ENCODE results near the gene NEUROG1. TPM values are rescaled to one million over a fixed set of nuclear protein-coding genes. Genes with fewer than 3 reads are reported as not detected.

The NEUROG1 gene
- total and polyA plus RNA-seq, 8 donors, result not detected

DNA sequence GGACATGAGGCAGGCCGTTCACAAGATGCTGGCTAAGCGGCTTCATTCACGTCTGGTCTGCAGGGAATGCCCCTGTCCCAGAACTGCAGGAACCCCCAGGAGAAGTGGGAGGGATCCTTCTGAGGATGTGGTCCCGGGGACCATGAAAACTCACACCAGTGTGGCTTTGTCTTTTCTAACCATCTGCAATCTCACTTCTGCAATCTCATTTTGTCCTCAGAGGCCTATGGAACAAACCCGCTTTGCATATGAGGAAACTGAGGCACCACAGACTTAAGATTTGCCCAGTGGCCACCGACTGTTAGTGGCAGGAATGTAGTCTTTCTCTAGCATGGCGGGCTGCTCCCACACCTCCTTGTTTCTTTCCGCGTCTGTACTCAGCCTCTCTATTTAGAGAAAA, 36.1 kb upstream of the NEUROG1 start:
- peaks cover 0 to 33% of the 10 kb centered on the region in 2 donors for H3K27me3 ChIP-seq
- TF ChIP-seq, protein P1, sequence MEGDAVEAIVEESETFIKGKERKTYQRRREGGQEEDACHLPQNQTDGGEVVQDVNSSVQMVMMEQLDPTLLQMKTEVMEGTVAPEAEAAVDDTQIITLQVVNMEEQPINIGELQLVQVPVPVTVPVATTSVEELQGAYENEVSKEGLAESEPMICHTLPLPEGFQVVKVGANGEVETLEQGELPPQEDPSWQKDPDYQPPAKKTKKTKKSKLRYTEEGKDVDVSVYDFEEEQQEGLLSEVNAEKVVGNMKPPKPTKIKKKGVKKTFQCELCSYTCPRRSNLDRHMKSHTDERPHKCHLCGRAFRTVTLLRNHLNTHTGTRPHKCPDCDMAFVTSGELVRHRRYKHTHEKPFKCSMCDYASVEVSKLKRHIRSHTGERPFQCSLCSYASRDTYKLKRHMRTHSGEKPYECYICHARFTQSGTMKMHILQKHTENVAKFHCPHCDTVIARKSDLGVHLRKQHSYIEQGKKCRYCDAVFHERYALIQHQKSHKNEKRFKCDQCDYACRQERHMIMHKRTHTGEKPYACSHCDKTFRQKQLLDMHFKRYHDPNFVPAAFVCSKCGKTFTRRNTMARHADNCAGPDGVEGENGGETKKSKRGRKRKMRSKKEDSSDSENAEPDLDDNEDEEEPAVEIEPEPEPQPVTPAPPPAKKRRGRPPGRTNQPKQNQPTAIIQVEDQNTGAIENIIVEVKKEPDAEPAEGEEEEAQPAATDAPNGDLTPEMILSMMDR (IDR thresholded peaks at IDR 0.05), result no peak
- H3K27ac ChIP-seq, result no peak overlapping the region
- no peak overlapping the region for H3K4me3 ChIP-seq
- no peaks in the 10 kb centered on the region for H3K4me1 ChIP-seq
- intact Hi-C loops (cut with DNase I), result no loop called here
- ATAC-seq, result no peak
- no peaks in the 10 kb centered on the region for H3K9me3 ChIP-seq
- no peaks in the 10 kb centered on the region for H3K36me3 ChIP-seq
- no peak for DNase-seq

DNA sequence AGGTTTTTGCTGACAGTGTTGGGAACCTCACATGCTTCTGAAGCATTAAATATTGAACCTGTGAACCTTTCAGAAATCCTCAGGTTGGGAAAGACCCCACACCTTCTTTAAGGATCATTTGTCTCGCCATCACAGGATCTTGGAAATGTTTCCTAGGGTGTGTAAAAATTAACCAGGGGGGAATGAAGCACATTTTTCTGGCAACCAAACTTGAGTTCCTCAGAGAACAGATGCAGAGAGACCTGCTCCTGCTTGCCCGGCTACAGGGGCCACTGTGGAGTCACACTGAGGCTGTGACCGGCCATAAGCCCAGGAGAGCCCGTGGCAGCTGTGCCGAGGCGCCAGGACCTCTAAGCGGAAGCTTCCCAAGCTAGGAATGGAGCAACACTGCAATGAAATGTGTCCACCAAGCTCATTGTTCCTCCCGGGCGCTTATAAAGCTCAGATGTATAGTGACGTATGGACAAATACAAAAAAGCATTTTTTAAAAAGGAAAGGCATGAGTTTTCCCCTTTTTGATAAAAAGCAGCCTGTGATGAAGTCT, 35.4 kb upstream of the NEUROG1 start:
- Histone ChIP-seq H3K27ac (no peak overlapping the region), H3K4me1 (no peaks in the 10 kb centered on the region), H3K27me3 (peaks cover 0 to 30% of the 10 kb centered on the region in 2 donors), H3K9me3 (no peaks in the 10 kb centered on the region), H3K4me3 (no peak overlapping the region), H3K36me3 (no peaks in the 10 kb centered on the region)
- ATAC-seq (no peak), DNase-seq (no peak)
- intact Hi-C loops (cut with DNase I), result no loop called here
- TF ChIP-seq, protein P1 (IDR thresholded peaks at IDR 0.05), result no peak

DNA sequence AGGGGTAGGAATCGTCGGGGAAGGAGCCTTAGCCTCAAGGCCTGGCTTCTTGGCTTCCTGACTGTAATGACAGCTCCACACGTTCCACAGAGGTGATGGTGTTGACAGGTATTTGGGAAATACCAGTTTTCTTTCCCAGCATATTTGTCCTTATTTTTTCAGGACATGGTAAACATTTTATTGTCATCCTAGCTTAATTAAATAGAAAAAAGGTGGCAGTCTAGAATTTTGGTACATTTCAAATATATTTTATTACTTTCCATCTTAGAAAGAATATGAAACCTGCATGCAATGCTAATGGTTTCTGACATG, 34.6 kb upstream of the NEUROG1 start:
- Histone ChIP-seq H3K36me3 (no peaks in the 10 kb centered on the region), H3K9me3 (no peaks in the 10 kb centered on the region), H3K4me1 (no peaks in the 10 kb centered on the region), H3K27ac (no peak overlapping the region), H3K27me3 (peaks cover 0 to 35% of the 10 kb centered on the region in 2 donors), H3K4me3 (no peak overlapping the region)
- DNase-seq (no peak), ATAC-seq (no peak)
- TF ChIP-seq, protein P1 (IDR thresholded peaks at IDR 0.05), result no peak
- intact Hi-C loops (cut with DNase I), result no loop called here

DNA sequence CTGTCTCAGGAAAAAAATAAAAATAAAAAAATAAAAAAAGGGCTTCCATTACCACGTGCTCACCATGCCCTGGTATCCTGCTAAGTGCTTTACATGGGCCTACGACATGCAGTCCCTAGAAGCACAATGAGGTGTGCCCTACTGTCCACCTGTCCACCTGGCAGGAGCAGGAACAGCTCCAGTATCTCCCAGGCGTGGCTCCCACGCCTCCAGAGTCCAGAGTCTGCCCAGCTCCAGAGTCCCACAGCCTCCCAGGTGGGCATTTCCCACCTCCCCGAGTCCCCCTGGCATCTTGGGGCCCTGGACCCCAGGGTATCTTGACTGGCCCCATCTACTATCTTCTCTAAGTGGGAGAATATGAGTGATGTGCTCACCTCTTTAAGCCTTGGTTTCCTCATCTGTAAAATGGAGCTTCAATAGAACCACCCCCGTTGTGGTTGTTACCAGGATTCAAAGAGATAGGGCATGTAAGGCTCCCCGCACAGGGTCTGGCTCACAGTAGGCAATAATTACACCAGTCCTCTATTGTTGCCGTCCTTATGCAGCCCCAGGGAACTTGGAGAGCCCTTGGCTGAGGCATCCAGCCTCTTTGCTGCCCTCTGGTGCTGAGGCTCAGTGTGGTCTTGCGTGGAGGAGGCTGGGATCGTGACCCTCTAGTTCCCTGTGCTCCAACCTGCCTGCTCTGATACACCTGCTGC, 34.1 kb upstream of the NEUROG1 start:
- DNase-seq, result peak in 1 of 4 donors; percentile 44
- peak; percentile 83 for ATAC-seq
- no peaks in the 10 kb centered on the region for H3K36me3 ChIP-seq
- TF ChIP-seq, protein P1 (IDR thresholded peaks at IDR 0.05), result peak in 1 of 2 donors; percentile 37
- H3K27ac ChIP-seq, result no peak overlapping the region
- no peak overlapping the region for H3K4me3 ChIP-seq
- H3K4me1 ChIP-seq, result no peaks in the 10 kb centered on the region
- H3K27me3 ChIP-seq, result peaks cover 0 to 37% of the 10 kb centered on the region in 2 donors
- intact Hi-C loops (cut with DNase I), result loop anchor here in 1 of 2 donors (5.0 to 10.0 kb wide), 2 partner anchors 165 to 257 kb away; no protein-coding TSS in a partner anchor
- H3K9me3 ChIP-seq, result no peaks in the 10 kb centered on the region

DNA sequence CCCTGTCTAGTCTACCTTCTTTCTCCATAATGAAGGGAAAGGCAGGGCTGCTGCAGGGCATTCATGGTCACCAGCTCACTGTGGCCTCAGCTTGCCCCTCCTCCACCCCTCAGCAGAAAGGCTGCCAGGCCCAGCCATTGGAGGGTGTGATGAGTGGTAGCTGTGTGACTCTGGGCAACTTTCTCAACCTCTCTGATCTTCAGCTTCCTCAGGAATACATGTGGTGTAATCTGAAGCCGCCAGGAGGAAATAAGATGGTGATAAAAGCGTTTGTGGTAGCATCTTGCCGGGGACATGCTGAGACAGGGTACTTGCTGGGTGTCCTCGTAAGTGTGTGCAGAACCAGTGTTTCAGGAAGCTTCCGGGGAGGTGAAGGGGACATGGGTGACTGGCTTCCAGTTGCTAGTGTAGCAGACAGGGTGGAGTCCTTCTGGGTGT, 33.2 kb upstream of the NEUROG1 start:
- Histone ChIP-seq H3K27ac (no peak overlapping the region), H3K27me3 (peaks cover 0 to 37% of the 10 kb centered on the region in 2 donors), H3K36me3 (no peaks in the 10 kb centered on the region), H3K4me3 (no peak overlapping the region), H3K9me3 (no peaks in the 10 kb centered on the region), H3K4me1 (no peaks in the 10 kb centered on the region)
- TF ChIP-seq, protein P1 (IDR thresholded peaks at IDR 0.05), result no peak
- DNase-seq (no peak), ATAC-seq (no peak)
- intact Hi-C loops (cut with DNase I), result loop anchor here in 1 of 2 donors (5.0 to 10.0 kb wide), 2 partner anchors 166 to 258 kb away; no protein-coding TSS in a partner anchor
